ENCODE data around the gene LENEP. TPM values are rescaled to one million over a fixed set of nuclear protein-coding genes. Genes with fewer than 3 reads are reported as not detected.
A peak's percentile ranks its signal among the peaks of the same experiment; 100 is the strongest.

Gene LENEP
- total RNA-seq, 1 experiment from 2014 or later = 1.3 TPM

- Histone ChIP-seq H3K9me3 (ENCODE audit: insufficient read depth, low read depth) (no peaks in the 10 kb centered on the region), H3K27ac (peak overlapping the region; percentile 60; the same call in 1 of the 2 replicates), H4K20me1 (ENCODE audit: insufficient read depth) (peaks cover 14% of the 10 kb centered on the region), H3K36me3 (ENCODE audit: low read depth) (no peaks in the 10 kb centered on the region), H3K4me1 (replicated peaks; ENCODE audit: insufficient read depth) (peaks cover 10% of the 10 kb centered on the region), H2AFZ (no peak overlapping the region), H3F3A (ENCODE audit: insufficient read depth, low read depth) (peaks cover 16% of the 10 kb centered on the region), H3K9me2 (ENCODE audit: insufficient read depth) (no peaks in the 10 kb centered on the region), H3K4me2 (peak overlapping the region; percentile 91), H3K27me3 (ENCODE audit: insufficient read depth, low read depth) (no peaks in the 10 kb centered on the region), H3K79me2 (ENCODE audit: low read depth) (peaks cover 62% of the 10 kb centered on the region), H3K4me3 (peak overlapping the region; percentile 100; the same call in 1 of the 2 replicates)
- POLR2A ChIA-PET (ENCODE audit: unreplicated experiment) = no interaction called here
- intact Hi-C loops (cut with micrococcal nuclease; ENCODE audit: unreplicated experiment) = no loop called here
- CTCF ChIA-PET = no interaction called here
- no TSS peak for BruUV-seq (replicated peaks)
- DNase-seq = no peak
- TF ChIP-seq CTCF (conservative IDR thresholded peaks at IDR 0.05) (no peak), EZH2 (IDR thresholded peaks at IDR 0.05; ENCODE audit: low read depth) (no peak)
Measured at GRCh38 chr1:155005076-155006011, 12.0 kb downstream of the LENEP start.

DNA sequence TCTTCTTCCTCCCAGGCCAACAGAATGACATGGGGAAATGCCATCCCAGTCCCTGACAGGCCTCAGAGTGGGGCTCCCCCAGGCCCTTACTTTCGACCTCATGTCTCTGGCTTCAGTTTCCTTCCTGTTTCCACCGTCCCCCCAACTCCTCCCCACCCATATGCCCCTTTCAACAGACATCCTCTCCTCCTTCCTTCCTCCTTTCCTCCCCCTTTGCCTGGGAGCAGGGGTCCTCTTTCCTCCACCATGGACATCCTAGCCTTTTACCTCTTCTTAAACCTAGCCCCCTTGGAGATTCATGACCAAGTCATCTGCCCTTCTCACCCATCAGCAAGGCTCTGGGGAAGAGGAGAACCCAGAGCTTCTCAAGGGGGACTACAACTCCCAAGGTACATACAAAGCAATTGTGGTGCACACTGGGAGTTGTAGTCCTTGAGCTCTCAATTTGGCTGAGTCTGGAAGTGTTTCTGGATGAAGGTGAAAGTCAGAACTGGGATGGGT lies 13.3 kb downstream of the LENEP start:
- CTCF ChIA-PET = no interaction called here
- no peaks in the 10 kb centered on the region for H3K27me3 ChIP-seq (ENCODE audit: insufficient read depth, low read depth)
- peaks cover 22% of the 10 kb centered on the region for H4K20me1 ChIP-seq (ENCODE audit: insufficient read depth)
- H2AFZ ChIP-seq = no peak overlapping the region
- peaks cover 10% of the 10 kb centered on the region for H3K4me1 ChIP-seq (replicated peaks; ENCODE audit: insufficient read depth)
- POLR2A ChIA-PET (ENCODE audit: unreplicated experiment) = no interaction called here
- H3K9me2 ChIP-seq (ENCODE audit: insufficient read depth) = no peaks in the 10 kb centered on the region
- H3K36me3 ChIP-seq (ENCODE audit: low read depth) = no peaks in the 10 kb centered on the region
- no peak overlapping the region for H3K4me3 ChIP-seq
- no peak overlapping the region for H3K4me2 ChIP-seq
- H3F3A ChIP-seq (ENCODE audit: insufficient read depth, low read depth) = peaks cover 12% of the 10 kb centered on the region
- no peak overlapping the region for H3K27ac ChIP-seq
- no peaks in the 10 kb centered on the region for H3K9me3 ChIP-seq (ENCODE audit: insufficient read depth, low read depth)
- no peak for DNase-seq
- no peak for TF ChIP-seq CTCF (conservative IDR thresholded peaks at IDR 0.05)
- no peak for TF ChIP-seq EZH2 (IDR thresholded peaks at IDR 0.05; ENCODE audit: low read depth)
- H3K79me2 ChIP-seq (ENCODE audit: low read depth) = peaks cover 62% of the 10 kb centered on the region
- TSS peak; percentile 5 for BruUV-seq (replicated peaks)
- intact Hi-C loops (cut with micrococcal nuclease; ENCODE audit: unreplicated experiment) = no loop called here

- no peak for DNase-seq
- no peaks in the 10 kb centered on the region for H3K9me2 ChIP-seq (ENCODE audit: insufficient read depth)
- intact Hi-C loops (cut with micrococcal nuclease; ENCODE audit: unreplicated experiment) = no loop called here
- H3F3A ChIP-seq (ENCODE audit: insufficient read depth, low read depth) = peaks cover 18% of the 10 kb centered on the region
- no TSS peak for BruUV-seq (replicated peaks)
- peaks cover 28% of the 10 kb centered on the region for H4K20me1 ChIP-seq (ENCODE audit: insufficient read depth)
- POLR2A ChIA-PET (ENCODE audit: unreplicated experiment) = no interaction called here
- H3K9me3 ChIP-seq (ENCODE audit: insufficient read depth, low read depth) = no peaks in the 10 kb centered on the region
- no peak overlapping the region for H3K27ac ChIP-seq
- TF ChIP-seq CTCF (conservative IDR thresholded peaks at IDR 0.05) (no peak), EZH2 (IDR thresholded peaks at IDR 0.05; ENCODE audit: low read depth) (no peak)
- CTCF ChIA-PET = no interaction called here
- peaks cover 10% of the 10 kb centered on the region for H3K4me1 ChIP-seq (replicated peaks; ENCODE audit: insufficient read depth)
- no peak overlapping the region for H3K4me3 ChIP-seq
- no peak overlapping the region for H3K4me2 ChIP-seq
- H3K36me3 ChIP-seq (ENCODE audit: low read depth) = no peaks in the 10 kb centered on the region
- H3K27me3 ChIP-seq (ENCODE audit: insufficient read depth, low read depth) = no peaks in the 10 kb centered on the region
- peaks cover 62% of the 10 kb centered on the region for H3K79me2 ChIP-seq (ENCODE audit: low read depth)
- no peak overlapping the region for H2AFZ ChIP-seq
Measured at GRCh38 chr1:155007251-155007828, 14.0 kb downstream of the LENEP start.
